ENCODE measurements around the gene GOLGA3.
A peak's percentile ranks its signal among the peaks of the same experiment; 100 is the strongest.
"Not testable (repeated sequence)": the region's sequence is repeated elsewhere in the genome, so short reads cannot be mapped to it uniquely, and the experiment has no call there.

GOLGA3 gene

GRCh38 chr12:132828706-132829534 is at the start of gene GOLGA3:
GOLGA3 (minus strand) TSS chr12:132828869; CDS start chr12:132822128, 6,741 bp downstream.
- peak within 1 kb of the TSS; percentile 94 for H3K4me3 ChIP-seq (replicated peaks; ENCODE audit: low read depth, low read length)
- no peak for TF ChIP-seq CTCF (IDR thresholded peaks at IDR 0.05; ENCODE audit: low read length, missing control alignments)
- DNase-seq (ENCODE audit: low read depth): peak; percentile 96

DNA sequence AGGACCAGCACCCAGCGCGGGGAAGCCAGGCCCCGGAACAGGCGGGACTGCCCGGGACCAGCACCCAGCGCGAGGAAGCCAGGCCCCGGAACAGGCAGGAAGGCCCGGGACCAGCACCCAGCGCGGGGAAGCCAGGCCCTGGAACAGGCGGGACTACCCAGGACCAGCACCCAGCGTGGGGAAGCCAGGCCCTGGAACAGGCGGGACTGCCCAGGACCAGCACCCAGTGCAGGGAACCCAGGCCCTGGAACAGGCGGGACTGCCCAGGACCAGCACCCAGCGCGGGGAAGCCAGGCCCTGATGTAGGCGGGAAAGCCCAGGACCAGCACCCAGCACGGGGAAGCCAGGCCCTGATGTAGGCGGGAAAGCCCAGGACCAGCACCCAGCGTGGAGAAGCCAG is 46.0 kb upstream of the GOLGA3 start:
- not testable (repeated sequence) for H3K4me3 ChIP-seq (replicated peaks; ENCODE audit: low read depth, low read length)

DNA sequence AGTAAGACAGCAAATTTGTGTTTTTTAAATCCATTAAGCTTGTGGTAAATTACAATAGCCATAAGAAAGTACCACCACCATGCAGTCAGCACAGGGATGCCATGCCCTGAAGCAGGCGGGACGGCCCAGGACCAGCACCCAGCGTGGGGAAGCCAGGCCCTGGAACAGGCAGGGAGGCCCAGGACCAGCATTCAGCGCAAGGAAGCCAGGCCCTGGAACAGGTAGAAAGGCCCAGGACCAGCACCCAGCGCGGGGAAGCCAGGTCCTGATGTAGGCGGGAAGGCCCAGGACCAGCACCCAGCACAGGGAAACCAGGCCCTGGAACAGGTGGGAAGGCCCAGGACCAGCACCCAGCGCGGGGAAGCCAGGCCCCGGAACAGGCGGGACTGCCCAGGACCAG is 45.5 kb upstream of the GOLGA3 start:
- DNase-seq (ENCODE audit: low read depth): no peak
- no peak for TF ChIP-seq CTCF (IDR thresholded peaks at IDR 0.05; ENCODE audit: low read length, missing control alignments)
- H3K4me3 ChIP-seq (replicated peaks; ENCODE audit: low read depth, low read length): no peak overlapping the region

More for the DNA sequence above, 46.0 kb upstream of the GOLGA3 start:
- DNase-seq (ENCODE audit: low read depth): not testable (repeated sequence)

DNA sequence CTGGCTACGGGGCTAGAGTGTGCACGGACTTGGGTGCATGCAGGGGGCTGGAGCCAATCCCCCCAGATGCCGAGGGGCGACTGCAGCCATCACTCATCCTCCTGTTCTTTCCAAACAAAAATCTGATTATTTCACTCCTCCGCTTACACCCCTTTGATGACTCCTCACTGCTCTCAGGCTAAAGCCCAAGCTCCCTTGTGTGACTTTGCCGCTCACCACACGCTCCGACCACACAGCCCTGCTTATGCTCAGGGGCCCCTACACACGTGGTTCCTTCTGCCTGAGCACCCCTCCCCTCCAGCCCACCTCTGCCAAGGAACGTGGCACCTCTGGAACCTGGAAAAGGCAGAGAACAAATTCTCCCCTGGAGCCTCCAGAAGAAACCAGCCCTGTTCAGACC is 45.1 kb upstream of the GOLGA3 start:
- no peak for DNase-seq (ENCODE audit: low read depth)
- no peak overlapping the region for H3K4me3 ChIP-seq (replicated peaks; ENCODE audit: low read depth, low read length)
- no peak for TF ChIP-seq CTCF (IDR thresholded peaks at IDR 0.05; ENCODE audit: low read length, missing control alignments)

DNA sequence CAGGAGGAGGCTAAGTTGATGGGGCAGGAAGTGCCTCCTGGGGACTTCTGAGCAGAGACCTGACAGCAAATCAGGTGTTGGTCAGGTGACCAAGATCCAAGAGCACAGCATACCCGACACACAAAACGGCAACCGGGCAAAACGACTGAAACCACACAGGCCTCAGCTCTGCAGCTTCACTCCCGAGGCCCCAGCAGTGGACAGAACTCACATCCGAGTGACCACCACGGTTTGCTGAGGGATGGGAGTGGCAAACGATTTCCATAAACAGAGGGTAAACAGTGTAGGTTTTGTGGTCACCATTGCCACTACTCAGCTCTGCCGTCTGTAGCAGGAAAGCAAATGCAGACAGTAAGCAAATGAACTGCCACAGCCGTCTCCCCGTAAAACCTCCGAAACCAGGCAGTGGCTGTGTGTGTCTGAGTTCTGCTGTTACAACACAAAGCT is 44.3 kb upstream of the GOLGA3 start:
- no peak overlapping the region for H3K4me3 ChIP-seq (replicated peaks; ENCODE audit: low read depth, low read length)
- no peak for DNase-seq (ENCODE audit: low read depth)
- no peak for TF ChIP-seq CTCF (IDR thresholded peaks at IDR 0.05; ENCODE audit: low read length, missing control alignments)

- H3K4me3 ChIP-seq (replicated peaks; ENCODE audit: low read depth, low read length): no peak overlapping the region
- no peak for DNase-seq (ENCODE audit: low read depth)
- no peak for TF ChIP-seq CTCF (IDR thresholded peaks at IDR 0.05; ENCODE audit: low read length, missing control alignments)
These were observed 43.6 kb upstream of the GOLGA3 start for GRCh38 chr12:132872073-132872855.

DNA sequence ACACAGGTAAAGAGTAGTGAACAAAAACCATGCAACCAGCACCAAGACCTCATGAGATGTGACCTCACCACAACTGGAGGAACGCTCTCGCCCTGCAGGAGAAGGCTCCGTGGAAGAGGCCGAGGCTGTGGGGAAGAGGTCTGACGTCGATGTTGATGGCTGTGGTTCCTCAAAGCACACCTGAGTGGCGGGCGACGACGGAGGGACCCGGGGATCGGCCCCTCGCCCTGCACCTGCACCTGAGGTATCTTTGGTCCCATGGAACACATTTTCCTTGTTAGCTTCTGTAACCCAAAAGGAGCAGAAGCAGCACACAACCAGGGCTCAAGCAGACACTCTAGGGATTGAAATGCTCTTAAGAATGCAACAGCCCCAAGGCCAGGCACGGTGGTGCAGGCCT is 40.9 kb upstream of the GOLGA3 start:
- DNase-seq (ENCODE audit: low read depth): no peak
- no peak for TF ChIP-seq CTCF (IDR thresholded peaks at IDR 0.05; ENCODE audit: low read length, missing control alignments)
- no peak overlapping the region for H3K4me3 ChIP-seq (replicated peaks; ENCODE audit: low read depth, low read length)

Data from fibroblast of pulmonary artery (primary cell).